NAMALWA (cell line): ENCODE results near the gene ABCB8.

Experiments used
- DNase-seq: peaks from one replicate; pipeline ENCODE4 v3.0.0-alpha.2; 2015; ENCODE audit warnings: low spot score

Gene ABCB8

GRCh38 chr7:151074817-151075661 lies 46.8 kb downstream of the ABCB8 start:
- DNase-seq, result no peak

GRCh38 chr7:151075662-151075971 lies 47.4 kb downstream of the ABCB8 start:
- no peak for DNase-seq

- DNase-seq, result no peak
Measured at GRCh38 chr7:151075978-151076426, 47.8 kb downstream of the ABCB8 start.

- peak; percentile 50 for DNase-seq
Measured at GRCh38 chr7:151076863-151077704, 48.8 kb downstream of the ABCB8 start.

- no peak for DNase-seq
Measured at GRCh38 chr7:151077705-151078232, 49.5 kb downstream of the ABCB8 start.

GRCh38 chr7:151078233-151079040 lies 50.2 kb downstream of the ABCB8 start:
- DNase-seq, result no peak

GRCh38 chr7:151079199-151079910 lies 51.1 kb downstream of the ABCB8 start:
- no peak for DNase-seq

- peak; percentile 62 for DNase-seq
Measured at GRCh38 chr7:151080067-151080521, 51.8 kb downstream of the ABCB8 start.

GRCh38 chr7:151080522-151081169 lies 52.4 kb downstream of the ABCB8 start, which contains the start of gene FASTK:
Gene FASTK, minus strand, starts transcription at chr7:151080809. Its CDS starts 43 bp downstream, at chr7:151080766.
- DNase-seq, result peak; percentile 94

GRCh38 chr7:151081170-151082101 lies 53.2 kb downstream of the ABCB8 start:
- no peak for DNase-seq

GRCh38 chr7:151082141-151083070 lies 54.2 kb downstream of the ABCB8 start:
- no peak for DNase-seq

- peak; percentile 90 for DNase-seq
Measured at GRCh38 chr7:151083071-151083823, 55.0 kb downstream of the ABCB8 start, which contains the start of gene TMUB1. Gene TMUB1, minus strand, starts transcription at chr7:151083493. Its CDS starts 930 bp downstream, at chr7:151082563.

GRCh38 chr7:151083824-151084160 lies 55.5 kb downstream of the ABCB8 start:
- no peak for DNase-seq

- no peak for DNase-seq
Measured at GRCh38 chr7:151085329-151085690, 57.1 kb downstream of the ABCB8 start.

- no peak for DNase-seq
Measured at GRCh38 chr7:151085691-151086620, 57.7 kb downstream of the ABCB8 start, which contains the start of gene AGAP3. Gene AGAP3, plus strand, starts transcription at chr7:151086475. Its CDS starts 267 bp downstream, at chr7:151086742.

- no peak for DNase-seq
Measured at GRCh38 chr7:151086802-151087244, 58.6 kb downstream of the ABCB8 start.
